Activated CD4-positive, alpha-beta memory T cell treated with anti-CD3 and anti-CD28 coated beads, Interleukin-2, amount 10 ng/mL, durations not matched to agents 7 days and 5 days (primary cell): ENCODE measurements around the gene STARD13. TPM values are rescaled to one million over a fixed set of nuclear protein-coding genes. Genes with fewer than 3 reads are reported as not detected.
"Not testable (repeated sequence)": the region's sequence is repeated elsewhere in the genome, so short reads cannot be mapped to it uniquely, and the experiment has no call there.

Source experiments
- CTCF ChIA-PET: fragments of 350-600 bp; sonication (Branson Sonifier 250); formaldehyde crosslinking; loops from one replicate; lab custom pipeline; 2021; ENCODE audit warnings: antibody characterized with exemption, inconsistent platforms; lab: Charles Lee
- POLR2A ChIA-PET: fragments of 350-600 bp; sonication (Branson Sonifier 250); formaldehyde crosslinking; loops from one replicate; lab custom pipeline; 2021; ENCODE audit warnings: antibody characterized with exemption; lab: Charles Lee
- DNase-seq: peaks from one replicate; pipeline ENCODE4 v3.0.0-alpha.2; 2020
- H3K27ac Mint-ChIP-seq: one replicate; pipeline ENCODE4 v1.8.0; 2021; ENCODE audit warnings: mild to moderate bottlenecking, mixed read lengths
- H3K27me3 Mint-ChIP-seq: one replicate; pipeline ENCODE4 v1.8.0; 2021; ENCODE audit warnings: mixed read lengths
- H3K36me3 Mint-ChIP-seq: one replicate; pipeline ENCODE4 v1.8.0; 2021; ENCODE audit warnings: low read depth, mixed read lengths
- H3K4me1 Mint-ChIP-seq: one replicate; pipeline ENCODE4 v1.8.0; 2021; ENCODE audit warnings: mixed read lengths
- H3K4me3 Mint-ChIP-seq: one replicate; pipeline ENCODE4 v1.8.0; 2021; ENCODE audit warnings: mild to moderate bottlenecking, mixed read lengths
- H3K9me3 Mint-ChIP-seq: one replicate; pipeline ENCODE4 v1.8.0; 2021; ENCODE audit warnings: mixed read lengths
- total RNA-seq, 2 experiments: library from RNA; stranded (reverse); gene quantifications; one replicate each; pipeline ENCODE4 v1.2.3, GENCODE V29; 2021

The STARD13 gene
- total RNA-seq, 2 experiments from 2014 or later = 0.15 to 0.20 TPM

DNA sequence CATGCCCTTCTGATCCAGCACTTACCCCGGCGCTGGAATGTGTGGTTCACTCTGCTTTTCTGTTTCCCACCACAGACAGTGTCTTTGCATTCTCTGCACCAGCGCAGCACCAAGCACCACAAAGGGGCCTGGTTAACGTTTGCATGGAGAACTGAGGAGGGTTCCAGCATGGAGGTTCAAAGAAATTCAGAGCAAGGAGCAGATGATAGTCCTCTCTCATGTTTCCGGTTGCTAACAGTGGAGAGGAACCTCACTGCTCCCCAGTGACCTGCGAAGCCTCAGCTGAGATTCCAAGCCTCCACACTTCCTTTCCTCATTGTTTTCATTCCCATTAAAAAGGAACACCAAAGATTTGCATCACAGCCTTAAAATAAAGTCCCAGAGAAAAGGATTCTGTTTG lies 99.7 kb downstream of the STARD13 start:
- ChIA-PET POLR2A (no interaction called here), CTCF (no interaction called here)
- no peaks in the 10 kb centered on the region for H3K36me3 Mint-ChIP-seq
- H3K4me1 Mint-ChIP-seq = peaks cover 12% of the 10 kb centered on the region
- no peak overlapping the region for H3K27ac Mint-ChIP-seq
- no peak for DNase-seq
- H3K27me3 Mint-ChIP-seq = peaks cover 11% of the 10 kb centered on the region
- no peaks in the 10 kb centered on the region for H3K9me3 Mint-ChIP-seq
- no peak overlapping the region for H3K4me3 Mint-ChIP-seq

DNA sequence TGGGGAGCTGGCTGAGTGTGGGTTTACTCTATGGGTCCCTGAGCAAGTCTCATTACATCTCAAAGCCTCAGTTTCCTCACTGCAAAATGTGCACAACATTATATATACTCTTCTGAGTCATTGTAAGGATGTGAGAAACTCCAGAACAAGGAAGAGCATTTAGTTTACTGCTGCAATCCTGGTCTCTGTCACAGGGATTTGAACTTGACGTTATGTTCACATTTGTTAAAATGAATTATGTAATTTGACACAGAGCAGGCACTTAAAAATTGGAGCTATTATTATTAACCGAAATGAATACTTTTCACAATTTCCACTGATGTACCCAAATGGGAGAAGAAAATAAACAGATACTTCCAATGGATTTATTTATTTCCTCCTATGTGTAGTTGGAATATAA lies 101.0 kb downstream of the STARD13 start:
- no peak overlapping the region for H3K27ac Mint-ChIP-seq
- CTCF ChIA-PET = no interaction called here

DNA sequence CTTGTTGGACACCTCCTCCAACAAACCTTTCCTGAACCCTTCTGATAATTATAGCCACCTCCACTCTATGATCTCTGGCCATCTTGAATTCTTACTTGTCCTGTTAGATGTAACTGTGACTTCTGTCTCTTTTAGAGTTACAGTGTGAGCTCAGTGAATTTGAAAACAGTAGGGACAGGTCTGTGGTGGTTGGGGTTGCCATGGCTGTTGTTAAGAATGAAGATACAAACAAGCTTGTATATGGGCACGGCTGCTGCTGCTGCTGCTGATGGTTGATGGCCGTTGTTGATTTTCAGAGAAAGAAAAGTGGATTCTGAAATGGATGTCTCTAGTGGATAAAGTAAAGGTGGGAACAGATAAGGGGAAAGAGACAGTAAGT lies 101.5 kb downstream of the STARD13 start:
- no peak overlapping the region for H3K27ac Mint-ChIP-seq
- no peaks in the 10 kb centered on the region for H3K36me3 Mint-ChIP-seq
- peaks cover 12% of the 10 kb centered on the region for H3K4me1 Mint-ChIP-seq
- H3K9me3 Mint-ChIP-seq = no peaks in the 10 kb centered on the region
- CTCF ChIA-PET = no interaction called here
- peaks cover 15% of the 10 kb centered on the region for H3K27me3 Mint-ChIP-seq
- POLR2A ChIA-PET = no interaction called here
- no peak overlapping the region for H3K4me3 Mint-ChIP-seq
- DNase-seq = no peak

More for the DNA sequence above, 101.0 kb downstream of the STARD13 start:
- peaks cover 12% of the 10 kb centered on the region for H3K27me3 Mint-ChIP-seq
- POLR2A ChIA-PET = no interaction called here
- no peak overlapping the region for H3K4me3 Mint-ChIP-seq
- no peaks in the 10 kb centered on the region for H3K9me3 Mint-ChIP-seq
- peaks cover 12% of the 10 kb centered on the region for H3K4me1 Mint-ChIP-seq
- DNase-seq = no peak
- H3K36me3 Mint-ChIP-seq = no peaks in the 10 kb centered on the region

DNA sequence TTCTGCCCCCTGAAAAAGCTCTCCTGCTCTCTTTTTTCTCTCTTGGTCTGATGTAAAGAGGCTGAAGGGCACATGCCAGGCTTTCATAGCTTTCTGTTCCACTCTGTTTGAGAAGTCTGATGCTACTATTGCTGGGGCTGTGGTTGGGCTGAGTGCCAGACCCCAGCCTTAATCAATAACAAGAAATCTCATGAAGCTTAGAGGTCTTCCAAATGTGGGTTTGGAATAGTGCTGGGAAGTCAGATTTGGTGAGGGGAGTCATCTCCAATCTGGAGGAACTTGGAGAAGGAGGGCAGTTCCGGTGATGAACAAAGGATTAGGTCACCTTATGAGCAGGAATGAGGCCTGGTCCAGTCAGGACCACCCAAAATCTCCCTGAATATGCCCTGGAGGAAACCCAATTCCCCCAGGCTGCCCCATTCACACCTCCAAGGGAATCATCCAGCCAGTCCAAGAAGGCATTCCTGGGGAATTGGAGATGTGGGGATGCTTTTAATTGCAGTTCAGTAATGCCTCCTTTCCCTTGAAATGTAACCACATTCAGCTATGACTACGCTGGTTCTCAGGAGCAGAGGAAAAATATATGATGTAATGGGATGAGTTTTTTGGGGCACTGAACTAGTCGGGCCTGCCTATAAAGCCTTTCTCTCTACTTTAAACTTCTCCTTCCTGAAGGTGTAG lies 102.0 kb downstream of the STARD13 start:
- ChIA-PET POLR2A (no interaction called here), CTCF (no interaction called here)
- Mint-ChIP-seq H3K4me1 (peaks cover 11% of the 10 kb centered on the region), H3K9me3 (no peaks in the 10 kb centered on the region), H3K27ac (no peak overlapping the region), H3K4me3 (no peak overlapping the region), H3K27me3 (peaks cover 15% of the 10 kb centered on the region), H3K36me3 (no peaks in the 10 kb centered on the region)
- DNase-seq = no peak

DNA sequence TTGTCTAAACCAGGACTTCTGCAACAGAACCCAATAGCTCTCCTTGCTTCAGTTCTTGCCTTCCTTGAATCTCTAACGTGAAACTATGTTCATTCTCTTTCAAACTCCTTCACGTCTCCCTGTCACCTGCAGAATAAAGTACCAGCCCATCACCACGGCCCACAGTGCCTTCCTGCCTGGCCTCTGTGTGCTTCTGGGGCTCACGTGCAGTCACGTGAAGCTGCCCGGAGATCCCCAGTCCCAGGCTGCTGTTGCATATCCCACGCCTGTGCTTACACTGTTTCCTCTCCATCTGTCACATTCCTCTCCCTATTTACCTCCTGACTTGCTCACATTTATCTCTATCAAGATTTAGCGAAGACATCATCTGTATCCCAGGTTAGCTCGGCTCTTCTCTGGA lies 102.8 kb downstream of the STARD13 start:
- ChIA-PET POLR2A (no interaction called here), CTCF (no interaction called here)
- DNase-seq = no peak
- H3K4me1 Mint-ChIP-seq = peaks cover 7% of the 10 kb centered on the region
- H3K27me3 Mint-ChIP-seq = peaks cover 15% of the 10 kb centered on the region
- H3K36me3 Mint-ChIP-seq = no peaks in the 10 kb centered on the region
- H3K9me3 Mint-ChIP-seq = no peaks in the 10 kb centered on the region
- H3K4me3 Mint-ChIP-seq = no peak overlapping the region
- no peak overlapping the region for H3K27ac Mint-ChIP-seq

DNA sequence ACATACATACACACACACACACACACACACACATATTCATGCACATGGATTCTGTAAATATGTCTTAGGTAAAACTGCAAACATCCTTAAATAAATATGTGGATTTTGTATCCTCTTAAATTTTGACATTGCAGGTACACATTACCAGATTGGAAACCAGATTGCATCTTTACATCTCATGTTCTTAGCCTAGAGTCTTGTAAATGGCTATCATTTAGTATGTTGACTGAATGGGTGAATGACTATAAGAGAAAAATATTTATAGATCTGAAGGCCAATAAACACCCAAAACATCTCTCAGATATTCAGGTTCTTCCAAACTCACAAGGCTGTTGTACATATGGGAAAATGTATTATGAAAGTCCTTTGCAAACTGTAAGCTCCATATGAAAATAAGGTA lies 104.3 kb downstream of the STARD13 start:
- POLR2A ChIA-PET = no interaction called here
- no peaks in the 10 kb centered on the region for H3K36me3 Mint-ChIP-seq
- H3K4me1 Mint-ChIP-seq = no peaks in the 10 kb centered on the region
- no peaks in the 10 kb centered on the region for H3K9me3 Mint-ChIP-seq
- CTCF ChIA-PET = no interaction called here
- H3K27ac Mint-ChIP-seq = no peak overlapping the region
- no peak overlapping the region for H3K4me3 Mint-ChIP-seq
- no peak for DNase-seq
- H3K27me3 Mint-ChIP-seq = peaks cover 15% of the 10 kb centered on the region

DNA sequence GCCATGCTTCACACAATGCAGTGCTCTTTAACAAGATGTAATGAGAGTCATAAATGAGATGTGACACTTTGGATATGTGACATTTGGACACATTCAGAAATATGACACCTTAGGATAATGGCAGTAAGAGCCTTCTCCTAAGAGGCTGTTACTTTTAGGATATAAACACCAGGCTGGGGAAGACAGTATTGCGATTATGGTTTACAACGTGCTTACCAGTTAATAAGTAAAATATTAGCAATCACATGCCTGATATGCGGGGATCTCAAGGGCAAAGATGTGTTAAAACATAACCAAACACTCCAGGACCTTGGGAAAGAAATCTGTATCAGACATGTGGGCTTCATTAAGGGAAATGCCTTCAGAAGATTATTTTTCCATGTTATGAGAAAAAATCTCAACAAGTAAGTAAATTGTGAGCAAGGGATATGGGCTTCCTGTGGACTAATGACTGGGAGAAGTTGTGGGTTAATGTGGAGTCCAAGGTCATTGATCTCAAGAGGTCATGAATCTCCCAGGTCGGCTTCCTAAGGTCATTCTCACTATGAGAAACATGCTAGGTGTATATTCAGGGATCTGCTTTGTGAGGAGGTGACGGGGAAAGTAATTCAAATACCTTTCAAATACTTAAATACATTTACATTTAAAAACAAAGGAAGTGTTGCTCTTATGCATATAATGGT lies 105.3 kb downstream of the STARD13 start:
- no peak for DNase-seq
- no peak overlapping the region for H3K27ac Mint-ChIP-seq
- peaks cover 17% of the 10 kb centered on the region for H3K27me3 Mint-ChIP-seq
- POLR2A ChIA-PET = no interaction called here
- H3K9me3 Mint-ChIP-seq = no peaks in the 10 kb centered on the region
- CTCF ChIA-PET = no interaction called here
- H3K4me1 Mint-ChIP-seq = no peaks in the 10 kb centered on the region
- no peak overlapping the region for H3K4me3 Mint-ChIP-seq
- no peaks in the 10 kb centered on the region for H3K36me3 Mint-ChIP-seq

DNA sequence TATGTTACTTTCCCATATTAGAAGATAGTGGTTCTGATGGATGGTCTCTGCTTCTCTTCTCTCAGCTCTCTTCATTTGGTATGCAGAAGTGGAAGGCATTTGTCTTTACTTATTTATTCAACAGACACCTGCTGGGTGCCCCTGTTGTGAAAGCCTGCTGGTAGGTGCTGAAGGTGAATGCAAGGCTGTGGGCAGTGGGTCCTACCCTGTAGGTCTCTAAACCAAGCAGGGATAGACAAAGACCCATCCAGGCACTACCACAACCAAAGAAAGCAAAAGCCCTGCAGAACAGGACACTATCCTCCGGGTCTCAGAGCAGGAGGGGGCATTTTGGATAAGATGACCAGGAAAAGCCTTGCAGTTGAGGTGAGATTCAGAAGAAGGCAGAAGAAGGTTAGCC lies 106.1 kb downstream of the STARD13 start:
- Mint-ChIP-seq H3K27me3 (peaks cover 17% of the 10 kb centered on the region), H3K4me3 (no peak overlapping the region), H3K4me1 (no peaks in the 10 kb centered on the region), H3K9me3 (no peaks in the 10 kb centered on the region), H3K36me3 (no peaks in the 10 kb centered on the region), H3K27ac (no peak overlapping the region)
- no peak for DNase-seq
- POLR2A ChIA-PET = no interaction called here
- CTCF ChIA-PET = no interaction called here

DNA sequence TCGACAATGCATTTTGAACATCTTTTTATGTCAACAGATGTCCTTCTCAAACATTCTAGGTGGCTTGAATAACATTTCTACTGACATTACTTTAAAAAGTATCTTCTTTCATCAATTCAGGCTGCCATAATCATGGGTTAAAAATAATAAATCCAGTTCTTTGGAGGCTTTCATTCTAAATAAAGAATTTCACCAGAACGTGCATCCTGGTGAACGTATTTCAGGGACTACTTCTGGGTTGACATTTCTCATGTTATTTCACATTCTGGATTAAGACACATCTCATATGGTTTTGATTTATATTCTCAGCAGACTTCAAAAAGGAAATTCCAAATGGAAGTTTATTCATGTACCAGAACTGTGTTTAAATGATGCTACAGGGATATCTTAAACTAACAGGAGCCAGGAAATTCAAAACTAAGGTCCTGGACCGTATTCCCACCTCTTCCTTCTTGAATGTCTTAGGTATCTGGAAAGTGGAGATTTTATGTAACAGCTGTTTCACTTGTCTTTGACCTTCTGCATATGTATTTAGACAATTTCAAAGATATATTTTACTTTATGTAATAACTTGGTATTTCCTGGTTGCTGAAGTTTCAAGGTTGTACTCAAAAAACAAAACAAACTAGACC lies 107.2 kb downstream of the STARD13 start:
- H3K4me1 Mint-ChIP-seq = no peaks in the 10 kb centered on the region
- ChIA-PET CTCF (no interaction called here), POLR2A (no interaction called here)
- no peak overlapping the region for H3K27ac Mint-ChIP-seq
- H3K9me3 Mint-ChIP-seq = no peaks in the 10 kb centered on the region
- peaks cover 17% of the 10 kb centered on the region for H3K27me3 Mint-ChIP-seq
- H3K4me3 Mint-ChIP-seq = no peak overlapping the region
- H3K36me3 Mint-ChIP-seq = no peaks in the 10 kb centered on the region
- DNase-seq = no peak

DNA sequence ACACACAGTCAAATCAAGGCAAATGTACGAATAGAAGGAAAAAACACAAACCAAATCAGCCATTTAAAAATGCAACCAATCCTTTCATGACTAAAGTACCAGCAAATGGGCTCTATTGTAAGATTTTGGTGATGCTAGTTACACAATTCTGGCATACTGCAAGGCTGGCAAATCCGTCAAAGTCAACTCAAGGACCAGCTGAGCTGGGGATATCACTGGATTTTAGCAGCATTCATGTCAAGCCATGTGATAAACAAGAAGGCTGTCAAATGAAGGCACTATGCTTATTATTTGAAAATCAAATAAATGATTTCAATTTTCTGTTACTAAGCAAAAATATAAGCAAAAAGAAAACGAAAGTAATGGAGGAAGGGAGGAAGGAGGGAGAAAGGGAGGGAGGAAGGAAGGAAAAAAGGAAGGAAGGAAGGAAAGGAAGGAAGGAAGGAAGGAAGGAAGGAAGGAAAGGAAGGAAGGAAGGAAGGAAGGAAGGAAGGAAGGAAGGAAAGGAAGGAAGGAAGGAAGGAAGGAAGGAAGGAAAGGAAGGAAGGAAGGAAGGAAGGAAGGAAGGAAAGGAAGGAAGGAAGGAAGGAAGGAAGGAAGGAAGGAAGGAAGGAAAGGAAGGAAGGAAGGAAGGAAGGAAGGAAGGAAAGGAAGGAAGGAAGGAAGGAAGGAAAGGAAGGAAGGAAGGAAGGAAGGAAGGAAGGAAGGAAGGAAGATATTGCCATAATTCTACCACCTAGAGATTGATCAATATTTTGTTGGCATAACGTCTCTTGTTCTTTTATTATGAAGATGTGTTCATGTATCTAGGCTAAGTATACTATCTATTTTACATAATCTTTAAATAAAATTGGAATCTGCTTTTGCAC lies 108.0 kb downstream of the STARD13 start:
- DNase-seq, H3K27ac Mint-ChIP-seq, H3K9me3 Mint-ChIP-seq, CTCF ChIA-PET, H3K36me3 Mint-ChIP-seq, POLR2A ChIA-PET, H3K4me3 Mint-ChIP-seq, H3K4me1 Mint-ChIP-seq: not testable (repeated sequence)
- H3K27me3 Mint-ChIP-seq = peaks cover 14% of the 10 kb centered on the region

DNA sequence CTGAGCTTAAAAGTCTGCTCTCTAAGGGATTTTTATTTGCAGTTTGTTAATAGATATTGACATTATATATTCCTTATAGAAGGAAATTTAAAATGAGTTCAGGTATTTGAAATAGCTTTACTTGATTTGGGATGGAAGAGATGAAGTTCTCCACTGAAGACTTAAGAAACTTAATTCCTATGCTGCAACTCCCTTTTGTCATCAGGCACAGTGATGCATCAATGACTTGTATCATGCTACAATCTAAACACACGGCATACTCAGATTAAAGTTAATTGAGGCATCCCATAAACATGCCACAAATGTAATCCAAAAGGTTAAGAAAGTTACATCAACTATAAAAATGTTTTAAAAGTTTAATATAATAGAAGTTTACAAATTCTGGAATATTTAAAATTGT lies 109.0 kb downstream of the STARD13 start:
- H3K27me3 Mint-ChIP-seq = peaks cover 11% of the 10 kb centered on the region
- H3K4me1 Mint-ChIP-seq = no peaks in the 10 kb centered on the region
- H3K27ac Mint-ChIP-seq = no peak overlapping the region
- CTCF ChIA-PET = no interaction called here
- POLR2A ChIA-PET = no interaction called here
- H3K4me3 Mint-ChIP-seq = no peak overlapping the region
- DNase-seq = no peak
- no peaks in the 10 kb centered on the region for H3K9me3 Mint-ChIP-seq
- no peaks in the 10 kb centered on the region for H3K36me3 Mint-ChIP-seq

DNA sequence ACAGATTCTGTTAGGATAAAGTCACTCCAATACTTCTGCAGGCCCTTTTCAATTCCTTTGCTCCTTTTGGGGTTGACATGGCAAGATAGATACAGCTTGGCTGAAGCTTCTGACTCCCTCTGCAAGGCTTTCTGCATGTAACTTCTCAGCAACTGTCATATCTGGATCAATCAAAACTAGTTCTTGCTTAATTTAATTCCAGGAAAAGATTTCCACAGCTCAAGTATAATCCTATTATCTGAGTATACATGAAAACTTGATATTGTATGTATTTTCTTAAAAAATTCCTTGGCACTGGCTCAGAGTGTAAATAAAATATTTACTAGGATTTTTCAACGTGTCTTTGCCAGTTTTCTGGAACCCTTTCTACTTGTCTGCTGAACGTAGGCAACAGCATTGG lies 109.6 kb downstream of the STARD13 start:
- Mint-ChIP-seq H3K4me1 (no peaks in the 10 kb centered on the region), H3K9me3 (no peaks in the 10 kb centered on the region), H3K27me3 (peaks cover 13% of the 10 kb centered on the region), H3K4me3 (no peak overlapping the region), H3K27ac (no peak overlapping the region), H3K36me3 (no peaks in the 10 kb centered on the region)
- CTCF ChIA-PET = no interaction called here
- POLR2A ChIA-PET = no interaction called here
- DNase-seq = no peak

DNA sequence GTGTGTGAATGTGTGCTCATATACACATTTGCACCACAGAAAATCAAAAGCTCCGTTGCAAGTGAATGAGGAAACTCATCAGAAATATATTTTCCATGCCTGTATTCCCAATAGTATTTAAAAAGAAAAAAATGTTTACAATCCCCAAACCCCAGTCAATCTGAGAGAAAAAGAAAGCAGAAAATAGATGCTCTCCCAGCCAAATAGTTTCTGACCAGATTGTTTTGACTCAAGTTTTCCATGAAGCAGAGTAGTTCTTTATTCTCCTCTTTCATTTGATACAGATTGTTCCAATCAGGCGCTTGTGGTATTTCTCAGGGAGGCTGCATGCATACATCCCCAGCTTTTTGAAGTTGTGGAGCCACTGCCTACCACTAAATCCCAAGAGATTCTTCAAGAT lies 110.6 kb downstream of the STARD13 start:
- no peak overlapping the region for H3K27ac Mint-ChIP-seq
- H3K9me3 Mint-ChIP-seq = no peaks in the 10 kb centered on the region
- ChIA-PET CTCF (no interaction called here), POLR2A (no interaction called here)
- no peaks in the 10 kb centered on the region for H3K4me1 Mint-ChIP-seq
- H3K4me3 Mint-ChIP-seq = no peak overlapping the region
- H3K36me3 Mint-ChIP-seq = no peaks in the 10 kb centered on the region
- DNase-seq = no peak
- peaks cover 15% of the 10 kb centered on the region for H3K27me3 Mint-ChIP-seq
